Measurements from ENCODE around the gene SOX5. TPM values are rescaled to one million over a fixed set of nuclear protein-coding genes. Genes with fewer than 3 reads are reported as not detected.

SOX5 gene
- total RNA-seq, 4 donors from 2014 or later: 1.3 to 9.6 (median 3.3) TPM

DNA sequence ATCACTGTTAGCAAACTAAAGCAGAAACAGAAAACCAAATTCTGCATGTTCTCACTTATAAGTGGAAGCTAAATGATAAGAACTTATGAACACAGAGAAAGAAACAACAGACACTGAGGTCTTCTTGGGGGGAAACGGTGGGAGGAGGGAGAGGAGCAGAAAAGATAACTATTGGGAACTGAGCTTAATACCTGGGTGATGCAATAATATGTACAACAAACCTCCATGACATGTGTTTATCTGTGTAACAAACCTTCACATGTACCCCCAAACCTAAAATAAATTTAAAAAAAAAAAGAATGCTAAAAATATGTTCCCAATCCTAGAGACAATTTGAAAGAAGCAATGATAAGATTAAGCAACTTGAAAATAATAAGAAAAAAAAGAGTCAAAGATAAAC lies 89.5 kb downstream of the SOX5 start:
- DNase-seq (no peak), ATAC-seq (no peak)
- Histone ChIP-seq H3K27ac (no peak overlapping the region), H3K27me3 (no peaks in the 10 kb centered on the region), H3K36me3 (no peaks in the 10 kb centered on the region), H3K9me3 (no peaks in the 10 kb centered on the region), H3K4me1 (no peaks in the 10 kb centered on the region), H3K4me3 (no peak overlapping the region)
- intact Hi-C loops (cut with DNase I; ENCODE audit: low total_unique reads): no loop called here
- in situ Hi-C loops (cut with MboI; ENCODE audit: low sequenced_read_pairs in 4 of 4): no loop called here
- TF ChIP-seq, protein P1, sequence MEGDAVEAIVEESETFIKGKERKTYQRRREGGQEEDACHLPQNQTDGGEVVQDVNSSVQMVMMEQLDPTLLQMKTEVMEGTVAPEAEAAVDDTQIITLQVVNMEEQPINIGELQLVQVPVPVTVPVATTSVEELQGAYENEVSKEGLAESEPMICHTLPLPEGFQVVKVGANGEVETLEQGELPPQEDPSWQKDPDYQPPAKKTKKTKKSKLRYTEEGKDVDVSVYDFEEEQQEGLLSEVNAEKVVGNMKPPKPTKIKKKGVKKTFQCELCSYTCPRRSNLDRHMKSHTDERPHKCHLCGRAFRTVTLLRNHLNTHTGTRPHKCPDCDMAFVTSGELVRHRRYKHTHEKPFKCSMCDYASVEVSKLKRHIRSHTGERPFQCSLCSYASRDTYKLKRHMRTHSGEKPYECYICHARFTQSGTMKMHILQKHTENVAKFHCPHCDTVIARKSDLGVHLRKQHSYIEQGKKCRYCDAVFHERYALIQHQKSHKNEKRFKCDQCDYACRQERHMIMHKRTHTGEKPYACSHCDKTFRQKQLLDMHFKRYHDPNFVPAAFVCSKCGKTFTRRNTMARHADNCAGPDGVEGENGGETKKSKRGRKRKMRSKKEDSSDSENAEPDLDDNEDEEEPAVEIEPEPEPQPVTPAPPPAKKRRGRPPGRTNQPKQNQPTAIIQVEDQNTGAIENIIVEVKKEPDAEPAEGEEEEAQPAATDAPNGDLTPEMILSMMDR (IDR thresholded peaks at IDR 0.05 in 4 of 5, conservative IDR thresholded peaks at IDR 0.05 in 1 of 5): no peak
- TF ChIP-seq POLR2A (IDR thresholded peaks at IDR 0.05): no peak

DNA sequence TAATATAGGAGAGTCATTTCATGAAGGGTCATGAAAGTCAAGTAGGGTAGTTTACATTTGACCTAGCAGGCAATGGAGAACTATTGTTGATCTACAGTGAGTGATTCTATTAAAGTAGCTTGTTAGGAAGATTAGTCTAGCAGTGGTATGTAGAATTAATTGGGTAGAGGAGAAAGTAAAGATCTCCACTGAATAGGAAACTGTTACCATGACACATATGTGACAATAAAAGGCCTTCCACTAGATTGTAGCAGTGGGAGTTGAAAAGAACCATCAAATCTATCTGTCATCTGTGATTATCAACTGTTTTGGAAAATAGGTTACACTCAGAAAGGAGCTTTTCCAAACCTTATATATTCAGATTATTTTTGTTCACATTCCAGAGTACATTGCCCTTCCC lies 92.3 kb downstream of the SOX5 start:
- intact Hi-C loops (cut with DNase I; ENCODE audit: low total_unique reads): no loop called here
- no peaks in the 10 kb centered on the region for H3K9me3 ChIP-seq
- H3K4me1 ChIP-seq: no peaks in the 10 kb centered on the region
- no peak for DNase-seq
- no peak overlapping the region for H3K27ac ChIP-seq
- TF ChIP-seq POLR2A (IDR thresholded peaks at IDR 0.05): no peak
- TF ChIP-seq, protein P1 (IDR thresholded peaks at IDR 0.05 in 4 of 5, conservative IDR thresholded peaks at IDR 0.05 in 1 of 5): no peak
- H3K27me3 ChIP-seq: no peaks in the 10 kb centered on the region
- H3K4me3 ChIP-seq: no peak overlapping the region
- in situ Hi-C loops (cut with MboI; ENCODE audit: low sequenced_read_pairs in 4 of 4): no loop called here
- H3K36me3 ChIP-seq: no peaks in the 10 kb centered on the region
- ATAC-seq: no peak

DNA sequence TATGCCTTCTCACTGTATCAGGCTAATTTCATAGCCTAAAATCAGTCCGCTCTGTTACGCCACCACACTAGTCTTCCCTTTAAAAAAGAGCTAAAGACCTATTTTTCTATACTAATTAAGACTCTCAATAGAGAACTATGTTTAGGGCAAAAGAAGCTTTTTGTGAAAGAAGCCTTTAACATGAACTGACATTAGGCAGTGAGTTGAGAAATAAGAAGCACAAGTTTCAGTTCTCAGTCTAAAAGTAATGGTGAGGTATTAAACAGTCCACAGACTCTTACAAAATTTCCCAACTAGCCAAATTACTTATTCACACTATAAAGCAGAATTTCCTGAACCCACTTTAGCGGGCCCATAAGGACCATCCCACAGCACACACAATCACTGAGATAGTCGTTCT lies 93.7 kb downstream of the SOX5 start:
- ATAC-seq: no peak
- H3K4me3 ChIP-seq: no peak overlapping the region
- TF ChIP-seq, protein P1 (IDR thresholded peaks at IDR 0.05 in 4 of 5, conservative IDR thresholded peaks at IDR 0.05 in 1 of 5): no peak
- TF ChIP-seq POLR2A (IDR thresholded peaks at IDR 0.05): no peak
- H3K4me1 ChIP-seq: no peaks in the 10 kb centered on the region
- H3K36me3 ChIP-seq: no peaks in the 10 kb centered on the region
- intact Hi-C loops (cut with DNase I; ENCODE audit: low total_unique reads) (no loop called here), in situ Hi-C loops (cut with MboI; ENCODE audit: low sequenced_read_pairs in 4 of 4) (no loop called here)
- no peaks in the 10 kb centered on the region for H3K27me3 ChIP-seq
- H3K27ac ChIP-seq: no peak overlapping the region
- DNase-seq: no peak
- no peaks in the 10 kb centered on the region for H3K9me3 ChIP-seq

DNA sequence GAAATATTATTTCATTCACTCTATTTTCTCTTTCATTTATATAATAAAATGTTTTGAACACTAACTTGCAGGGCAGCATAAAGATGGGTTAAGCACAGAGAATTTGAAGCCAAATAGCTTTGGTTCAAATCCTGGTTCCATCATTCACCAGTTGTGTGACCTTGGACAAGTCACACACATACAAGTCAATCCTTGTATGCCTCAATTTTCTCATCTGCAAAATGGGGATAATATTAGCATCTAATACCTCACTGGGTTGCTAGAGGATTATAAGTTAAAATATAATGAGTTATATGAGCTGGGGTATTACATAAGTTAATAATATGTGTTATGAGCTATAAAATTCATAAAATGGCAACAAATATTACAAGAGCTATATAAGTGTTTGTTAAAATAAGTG lies 94.9 kb downstream of the SOX5 start:
- in situ Hi-C loops (cut with MboI; ENCODE audit: low sequenced_read_pairs in 4 of 4): no loop called here
- no peaks in the 10 kb centered on the region for H3K9me3 ChIP-seq

DNA sequence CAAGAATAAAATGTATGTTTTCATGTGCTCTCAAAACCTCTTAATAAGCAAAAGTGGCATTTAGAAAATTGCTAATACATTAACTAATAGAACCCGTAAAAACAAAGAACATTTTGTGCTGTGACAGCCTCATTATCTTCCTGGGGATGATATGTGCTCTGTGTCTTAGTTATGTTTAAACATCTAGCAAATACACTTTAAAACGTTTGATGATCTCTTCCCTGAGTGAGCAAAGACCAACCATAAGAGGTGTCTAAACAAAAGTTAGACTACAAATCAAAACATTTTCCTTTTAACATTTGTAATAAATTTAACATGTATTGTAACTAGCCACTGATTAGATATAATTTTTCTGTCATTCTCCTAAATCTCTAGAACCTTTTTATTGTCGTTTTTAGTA lies 95.8 kb downstream of the SOX5 start:
- ATAC-seq: no peak

More for the DNA sequence above, 94.9 kb downstream of the SOX5 start:
- Histone ChIP-seq H3K4me3 (no peak overlapping the region), H3K27ac (no peak overlapping the region), H3K27me3 (no peaks in the 10 kb centered on the region), H3K36me3 (no peaks in the 10 kb centered on the region), H3K4me1 (no peaks in the 10 kb centered on the region)
- intact Hi-C loops (cut with DNase I; ENCODE audit: low total_unique reads): no loop called here
- TF ChIP-seq, protein P1 (IDR thresholded peaks at IDR 0.05 in 4 of 5, conservative IDR thresholded peaks at IDR 0.05 in 1 of 5): no peak
- DNase-seq (no peak), ATAC-seq (no peak)

More for the DNA sequence above, 95.8 kb downstream of the SOX5 start:
- H3K4me1 ChIP-seq: no peaks in the 10 kb centered on the region
- TF ChIP-seq, protein P1 (IDR thresholded peaks at IDR 0.05 in 4 of 5, conservative IDR thresholded peaks at IDR 0.05 in 1 of 5): no peak
- TF ChIP-seq POLR2A (IDR thresholded peaks at IDR 0.05): no peak
- no peaks in the 10 kb centered on the region for H3K27me3 ChIP-seq
- H3K4me3 ChIP-seq: no peak overlapping the region
- intact Hi-C loops (cut with DNase I; ENCODE audit: low total_unique reads): no loop called here
- in situ Hi-C loops (cut with MboI; ENCODE audit: low sequenced_read_pairs in 4 of 4): no loop called here
- H3K27ac ChIP-seq: no peak overlapping the region
- H3K9me3 ChIP-seq: no peaks in the 10 kb centered on the region
- DNase-seq: no peak
- no peaks in the 10 kb centered on the region for H3K36me3 ChIP-seq

All from gastrocnemius medialis (tissue), 4 donors.